GM11168 (cell line): Measurements from ENCODE around the gene XNDC1N.

ENCODE experiments used
- in situ Hi-C: fragments of 300-500 bp; cut with MboI; formaldehyde crosslinking; loops from one replicate; pipeline ENCODE4 v1.12.0; 2022; ENCODE audit warnings: low sequenced_read_pairs; ENCODE audit not compliant: unreplicated experiment

Gene XNDC1N

GRCh38 chr11:71927820-71928736, at the start of gene XNDC1N:
XNDC1N (minus strand) TSS chr11:71928594; CDS start chr11:71923353, 5,241 bp downstream.
- in situ Hi-C loops, result no loop called here

DNA sequence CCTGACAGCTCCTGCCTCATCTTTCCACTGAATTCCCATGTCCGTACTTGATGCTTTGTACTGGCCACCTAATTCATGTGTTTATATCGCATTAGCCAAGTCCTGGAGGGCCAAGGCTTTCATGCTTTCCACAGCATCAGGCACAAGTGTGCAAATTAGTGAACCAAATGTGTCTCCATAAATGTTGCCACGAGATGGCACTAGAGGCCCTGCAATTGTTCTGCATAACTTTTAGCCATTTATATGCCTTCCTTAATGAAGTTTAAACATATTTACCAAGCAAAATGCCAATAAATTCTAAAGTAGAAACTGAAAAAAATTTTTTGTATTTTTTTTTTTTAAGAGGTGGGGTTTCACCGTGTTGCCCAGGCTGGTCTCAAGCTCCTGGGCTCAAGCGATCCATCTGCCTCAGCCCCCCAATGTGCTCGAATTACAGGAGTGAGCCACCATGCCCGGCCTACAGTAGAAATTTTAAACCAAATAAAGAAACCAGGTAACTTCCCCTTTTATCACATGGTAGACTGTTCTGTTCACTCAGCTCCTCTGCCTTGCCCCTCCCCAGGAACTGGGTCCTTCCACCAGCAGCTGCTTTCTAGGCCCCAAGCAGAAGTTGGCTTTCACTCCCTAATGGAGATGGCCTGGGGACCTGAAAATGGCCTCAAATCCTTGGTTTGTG, 49.5 kb upstream of the XNDC1N start:
- in situ Hi-C loops, result no loop called here

GRCh38 chr11:71977090-71977489, 48.7 kb upstream of the XNDC1N start:
- in situ Hi-C loops, result no loop called here

- in situ Hi-C loops, result no loop called here
These were observed 48.2 kb upstream of the XNDC1N start for GRCh38 chr11:71976551-71976950.

DNA sequence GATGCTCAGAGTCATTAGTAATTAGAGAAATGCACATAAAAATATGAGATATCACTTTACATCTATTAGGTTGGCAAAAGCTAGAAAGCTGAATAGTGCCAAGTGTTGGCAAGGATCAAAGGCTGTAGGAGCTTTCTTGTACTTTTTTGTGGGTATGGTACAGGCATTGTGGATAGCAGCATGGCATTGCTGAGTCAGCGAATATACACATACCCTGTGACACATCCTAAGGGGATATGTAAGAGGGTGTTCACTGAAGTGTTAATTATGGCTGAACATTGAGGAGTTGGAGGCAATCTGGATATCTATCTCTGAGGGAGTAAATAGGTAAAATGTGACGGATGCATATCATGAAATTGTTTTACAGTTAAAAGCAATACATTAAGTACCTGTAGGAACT, 43.3 kb upstream of the XNDC1N start:
- in situ Hi-C loops, result no loop called here

GRCh38 chr11:71964641-71965040, 36.2 kb upstream of the XNDC1N start:
- in situ Hi-C loops, result no loop called here

GRCh38 chr11:71963468-71963867, 35.1 kb upstream of the XNDC1N start:
- in situ Hi-C loops, result no loop called here

DNA sequence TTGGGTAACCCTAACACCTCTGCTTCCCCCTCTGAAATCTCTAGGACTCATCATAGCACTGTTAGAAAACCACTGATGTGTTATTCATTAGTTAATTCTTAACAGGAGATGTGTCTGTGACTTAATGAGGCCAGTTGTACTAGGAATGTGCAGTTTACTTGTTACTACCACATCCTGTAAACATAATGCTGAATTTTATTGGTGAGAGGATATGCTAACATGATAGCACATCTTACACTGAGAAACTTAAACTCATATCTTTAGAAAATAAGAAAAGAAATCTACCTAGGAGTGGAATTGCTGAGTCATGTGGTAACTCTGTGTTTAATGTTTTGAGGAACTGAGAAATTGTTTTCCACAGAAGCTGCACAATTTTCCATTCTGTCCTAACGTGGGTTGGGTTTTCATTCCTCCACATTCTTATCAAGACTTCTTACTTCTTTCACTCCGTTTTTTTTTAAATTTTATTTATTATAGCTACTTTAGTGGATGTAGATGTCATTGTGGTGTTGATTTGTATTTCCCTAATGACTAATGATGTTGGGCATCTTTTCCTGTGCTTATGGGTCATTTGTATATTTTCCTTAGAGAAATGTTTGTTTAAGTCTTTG, 34.1 kb upstream of the XNDC1N start:
- in situ Hi-C loops, result no loop called here

DNA sequence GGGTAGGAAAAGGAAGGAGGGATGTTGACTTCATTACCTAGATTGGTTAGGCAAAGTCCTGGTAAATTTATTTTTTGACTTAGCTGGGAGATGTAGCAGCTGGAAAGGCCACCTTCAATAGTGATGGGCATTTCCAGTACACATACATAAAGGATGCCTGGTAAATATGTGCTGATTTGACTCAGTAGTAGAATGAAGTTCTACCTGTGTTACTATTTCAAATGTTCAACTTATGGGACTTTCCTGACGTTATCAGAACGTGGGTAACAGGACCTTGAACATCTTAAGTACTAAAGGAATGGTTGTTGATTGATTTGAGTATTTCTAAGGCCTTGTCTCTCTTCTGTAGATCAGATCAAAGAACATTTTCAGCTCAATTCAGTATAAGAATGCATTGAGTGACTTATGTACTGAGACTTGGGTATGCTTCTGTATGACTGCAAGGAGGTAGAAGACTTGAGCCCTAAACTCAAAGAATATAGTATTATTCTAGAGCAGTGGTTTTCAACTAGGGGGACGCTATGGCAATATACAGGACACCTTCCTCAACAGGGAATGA, 27.6 kb upstream of the XNDC1N start:
- in situ Hi-C loops, result no loop called here

DNA sequence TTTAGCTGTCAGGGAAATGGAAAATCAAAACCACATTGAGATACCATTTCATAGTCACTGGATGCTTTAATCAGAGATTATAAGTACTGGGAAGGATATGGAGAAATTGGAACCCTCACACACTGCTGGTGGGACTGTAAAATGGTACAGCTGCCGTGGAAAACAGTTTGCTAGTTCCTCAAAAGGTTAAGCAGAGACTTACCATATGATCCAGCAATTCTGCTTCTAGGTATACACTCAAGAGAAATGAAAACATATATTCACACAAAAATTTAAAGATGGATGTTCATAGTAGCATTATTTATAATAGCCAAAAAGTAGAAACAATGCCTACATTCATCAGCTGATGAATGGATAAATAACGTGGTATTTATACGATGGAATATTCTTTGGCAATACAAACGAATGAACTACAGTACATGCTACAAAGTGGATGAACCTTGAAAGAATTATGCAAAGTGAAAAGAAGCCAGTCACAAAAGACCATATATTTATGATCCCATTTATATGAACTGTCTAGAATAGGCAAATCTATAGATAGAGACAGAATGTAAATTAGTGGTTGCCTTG, 23.4 kb upstream of the XNDC1N start:
- in situ Hi-C loops, result no loop called here

DNA sequence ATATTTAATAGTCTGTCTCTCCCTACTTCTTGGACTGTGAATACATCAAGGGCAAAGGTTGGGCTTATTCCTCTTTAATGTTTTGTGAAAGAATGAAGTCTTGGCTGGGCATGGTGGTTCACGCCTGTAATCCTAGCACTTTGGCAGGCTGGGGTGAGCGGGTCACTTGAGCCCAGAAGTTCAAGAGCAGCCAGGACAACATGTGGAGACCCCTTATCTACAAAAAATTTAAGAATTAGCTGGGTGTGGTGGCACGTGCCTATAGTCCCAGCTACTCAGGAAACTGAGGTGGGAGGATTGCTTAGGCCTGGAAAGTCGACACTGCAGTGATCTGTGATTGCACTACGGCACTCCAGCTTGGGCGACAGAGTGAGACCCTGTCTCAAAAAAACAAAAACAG, 20.6 kb upstream of the XNDC1N start:
- in situ Hi-C loops, result no loop called here

GRCh38 chr11:71948314-71949027, 20.1 kb upstream of the XNDC1N start:
- in situ Hi-C loops, result no loop called here

DNA sequence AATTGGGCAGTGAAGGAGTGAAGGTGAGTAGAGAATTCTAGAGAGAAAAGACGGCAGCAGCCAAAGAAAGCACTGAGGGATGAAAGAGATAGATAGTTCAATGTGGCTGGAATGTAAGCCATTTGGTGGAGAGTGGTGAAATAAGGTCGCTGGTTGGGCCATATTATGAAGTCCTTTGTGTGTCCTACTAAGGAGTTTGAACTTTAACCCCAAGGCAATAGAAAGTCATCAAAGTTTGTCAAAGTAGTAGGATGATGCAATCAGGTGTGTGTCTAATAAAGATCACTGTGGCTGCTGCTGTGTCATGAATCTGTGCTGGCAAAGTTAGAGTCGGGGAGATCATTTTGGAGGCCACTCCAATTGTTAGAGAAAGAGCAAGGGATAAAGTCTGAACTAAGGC, 19.1 kb upstream of the XNDC1N start:
- in situ Hi-C loops, result no loop called here

DNA sequence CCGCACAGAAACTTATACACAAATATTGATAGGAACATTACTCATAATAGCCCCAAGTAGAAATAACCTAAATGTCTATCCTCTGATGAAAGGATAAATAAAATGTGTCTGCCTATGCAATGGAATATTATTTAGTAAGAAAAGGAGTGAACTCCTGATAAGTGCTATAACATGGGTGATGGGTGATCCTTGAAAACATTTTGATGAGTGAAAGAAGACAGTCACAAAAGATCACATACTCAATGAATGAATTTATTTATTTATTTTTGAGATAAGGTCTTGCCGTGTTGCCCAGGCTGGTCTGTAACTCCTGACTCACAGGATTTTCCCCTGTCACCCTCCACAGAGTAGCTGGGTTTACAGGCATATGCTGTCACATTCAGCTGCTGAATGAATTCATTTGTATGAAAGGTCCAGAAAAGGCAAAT, 17.8 kb upstream of the XNDC1N start:
- in situ Hi-C loops, result no loop called here

- in situ Hi-C loops, result no loop called here
These were observed 12.3 kb upstream of the XNDC1N start for GRCh38 chr11:71940561-71941219.

GRCh38 chr11:71937826-71938225, 9.4 kb upstream of the XNDC1N start:
- in situ Hi-C loops, result no loop called here

- in situ Hi-C loops, result no loop called here
These were observed 8.4 kb upstream of the XNDC1N start for GRCh38 chr11:71936825-71937224.

DNA sequence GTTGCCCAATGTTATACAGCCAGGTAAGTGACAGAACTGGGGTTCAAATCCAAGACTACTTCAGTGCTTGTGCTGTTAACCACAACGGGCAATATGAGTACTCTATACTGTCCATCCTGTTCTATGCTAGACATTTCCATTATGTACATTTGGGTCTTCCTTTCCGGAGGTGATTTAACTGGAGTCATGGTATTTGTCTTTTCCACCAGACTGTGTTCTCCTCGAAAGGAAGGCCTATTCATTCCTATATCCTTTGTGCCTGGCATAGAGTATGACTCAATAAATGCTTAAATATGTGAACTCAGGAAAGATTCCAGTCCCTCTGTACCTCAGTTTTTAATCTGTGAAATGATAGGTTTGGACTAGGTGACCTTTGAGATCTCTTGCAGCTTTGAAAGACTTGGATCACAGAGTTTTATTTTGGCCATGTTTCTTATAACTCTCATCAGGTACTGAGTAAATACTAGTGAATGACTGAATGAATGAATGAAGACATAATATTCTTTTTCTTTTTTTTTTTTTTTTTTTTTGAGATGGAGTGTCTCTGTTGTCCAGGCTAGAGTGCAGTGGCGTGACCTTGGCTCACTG, 7.0 kb upstream of the XNDC1N start:
- in situ Hi-C loops, result no loop called here

- in situ Hi-C loops, result no loop called here
These were observed 5.8 kb upstream of the XNDC1N start for GRCh38 chr11:71934213-71934612.
